GM12891 (cell line): ENCODE results near the gene TSPAN16.

Source experiments
- POLR2A ChIP-seq: IDR thresholded peaks from 2 replicates; pipeline ENCODE4 v1.6.1; 2011; ENCODE audit warnings: low read depth, low read length, control low read depth
- TAF1 ChIP-seq: IDR thresholded peaks from 2 replicates; pipeline ENCODE4 v1.6.1; 2011; ENCODE audit warnings: low read depth, low read length, control low read depth

GRCh38 chr19:11261431-11261970, 34.5 kb upstream of the TSPAN16 start:
- TF ChIP-seq TAF1 = no peak
- TF ChIP-seq POLR2A = no peak
